Measurements from ENCODE around the gene TMBIM4.
"Not testable (repeated sequence)": the region's sequence is repeated elsewhere in the genome, so short reads cannot be mapped to it uniquely, and the experiment has no call there.

- not testable (repeated sequence) for TF ChIP-seq POLR2A (IDR thresholded peaks at IDR 0.05)
- TF ChIP-seq, protein P1, sequence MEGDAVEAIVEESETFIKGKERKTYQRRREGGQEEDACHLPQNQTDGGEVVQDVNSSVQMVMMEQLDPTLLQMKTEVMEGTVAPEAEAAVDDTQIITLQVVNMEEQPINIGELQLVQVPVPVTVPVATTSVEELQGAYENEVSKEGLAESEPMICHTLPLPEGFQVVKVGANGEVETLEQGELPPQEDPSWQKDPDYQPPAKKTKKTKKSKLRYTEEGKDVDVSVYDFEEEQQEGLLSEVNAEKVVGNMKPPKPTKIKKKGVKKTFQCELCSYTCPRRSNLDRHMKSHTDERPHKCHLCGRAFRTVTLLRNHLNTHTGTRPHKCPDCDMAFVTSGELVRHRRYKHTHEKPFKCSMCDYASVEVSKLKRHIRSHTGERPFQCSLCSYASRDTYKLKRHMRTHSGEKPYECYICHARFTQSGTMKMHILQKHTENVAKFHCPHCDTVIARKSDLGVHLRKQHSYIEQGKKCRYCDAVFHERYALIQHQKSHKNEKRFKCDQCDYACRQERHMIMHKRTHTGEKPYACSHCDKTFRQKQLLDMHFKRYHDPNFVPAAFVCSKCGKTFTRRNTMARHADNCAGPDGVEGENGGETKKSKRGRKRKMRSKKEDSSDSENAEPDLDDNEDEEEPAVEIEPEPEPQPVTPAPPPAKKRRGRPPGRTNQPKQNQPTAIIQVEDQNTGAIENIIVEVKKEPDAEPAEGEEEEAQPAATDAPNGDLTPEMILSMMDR (IDR thresholded peaks at IDR 0.05): not testable (repeated sequence)
These were observed 43.2 kb upstream of the TMBIM4 start for GRCh38 chr12:66213011-66213410.

All from esophagus squamous epithelium (tissue), 4 donors.